NCI-H748 treated with DMSO at 0.1 percent for 48 hours (cell line): ENCODE results near the gene HOXA7.

Source experiments
- DNase-seq: peaks from one replicate; lab custom pipeline; 2025; lab: John Stamatoyannopoulos, UW

HOXA7 gene

GRCh38 chr7:27118580-27118979 is 37.9 kb downstream of the HOXA7 start:
- no peak for DNase-seq

- no peak for DNase-seq
Observed at GRCh38 chr7:27117887-27118491, 38.5 kb downstream of the HOXA7 start.

GRCh38 chr7:27116962-27117886 is 39.3 kb downstream of the HOXA7 start:
- no peak for DNase-seq

- no peak for DNase-seq
Observed at GRCh38 chr7:27116031-27116961, 40.2 kb downstream of the HOXA7 start.

- DNase-seq: no peak
Observed at GRCh38 chr7:27115221-27116026, 41.1 kb downstream of the HOXA7 start.

- no peak for DNase-seq
Observed at GRCh38 chr7:27114881-27115220, 41.6 kb downstream of the HOXA7 start.

GRCh38 chr7:27113991-27114769 is 42.3 kb downstream of the HOXA7 start:
- peak; percentile 32 for DNase-seq

GRCh38 chr7:27112955-27113949 is 43.2 kb downstream of the HOXA7 start:
- no peak for DNase-seq

GRCh38 chr7:27112361-27112760 is 44.1 kb downstream of the HOXA7 start:
- DNase-seq: no peak

GRCh38 chr7:27111751-27112277 is 44.7 kb downstream of the HOXA7 start:
- DNase-seq: no peak

GRCh38 chr7:27111042-27111750 is 45.3 kb downstream of the HOXA7 start:
- no peak for DNase-seq

GRCh38 chr7:27110186-27111031 is 46.1 kb downstream of the HOXA7 start:
- DNase-seq: no peak

GRCh38 chr7:27109466-27110185 is 46.8 kb downstream of the HOXA7 start:
- DNase-seq: no peak

- DNase-seq: no peak
Observed at GRCh38 chr7:27108390-27109127, 47.9 kb downstream of the HOXA7 start.

- DNase-seq: no peak
Observed at GRCh38 chr7:27107391-27108381, 48.8 kb downstream of the HOXA7 start.
